HEK293 (cell line): ENCODE results near the gene DCP1B.

Experiments
- GFI1B ChIP-seq: fragments of 450-650 bp; formaldehyde crosslinking; IDR thresholded peaks from 2 replicates; pipeline ENCODE4 v1.5.1; 2016; ENCODE audit warnings: missing biosample characterization, missing genetic modification characterization
- GLIS1 ChIP-seq: fragments of 450-650 bp; formaldehyde crosslinking; IDR thresholded peaks from 2 replicates; pipeline ENCODE4 v1.5.1; 2016; ENCODE audit warnings: missing biosample characterization, missing genetic modification characterization
- GLIS2 ChIP-seq: fragments of 450-650 bp; formaldehyde crosslinking; IDR thresholded peaks from 2 replicates; pipeline ENCODE4 v1.5.1; 2016; ENCODE audit warnings: missing biosample characterization, missing genetic modification characterization
- KLF8 ChIP-seq: fragments of 450-650 bp; formaldehyde crosslinking; IDR thresholded peaks from 2 replicates; pipeline ENCODE4 v1.5.1; 2016; ENCODE audit warnings: missing biosample characterization, missing genetic modification characterization
- SP2 ChIP-seq: fragments of 450-650 bp; formaldehyde crosslinking; IDR thresholded peaks from 2 replicates; pipeline ENCODE4 v1.5.1; 2016; ENCODE audit warnings: missing biosample characterization, missing genetic modification characterization
- ZBTB1 ChIP-seq: fragments of 450-650 bp; formaldehyde crosslinking; IDR thresholded peaks from 2 replicates; pipeline ENCODE4 v1.5.1; 2016; ENCODE audit warnings: missing biosample characterization, missing genetic modification characterization
- ZBTB10 ChIP-seq: fragments of 450-650 bp; formaldehyde crosslinking; IDR thresholded peaks from 2 replicates; pipeline ENCODE4 v1.5.1; 2016; ENCODE audit warnings: missing biosample characterization, missing genetic modification characterization
- ZBTB7A ChIP-seq: fragments of 450-650 bp; formaldehyde crosslinking; IDR thresholded peaks from 2 replicates; pipeline ENCODE4 v1.5.1; 2016; ENCODE audit warnings: low read depth, missing biosample characterization, missing genetic modification characterization
- ZBTB8A ChIP-seq: fragments of 450-650 bp; formaldehyde crosslinking; IDR thresholded peaks from 2 replicates; pipeline ENCODE4 v1.5.1; 2016; ENCODE audit warnings: missing biosample characterization, missing genetic modification characterization
- ZFP37 ChIP-seq: fragments of 450-650 bp; formaldehyde crosslinking; IDR thresholded peaks from 2 replicates; pipeline ENCODE4 v1.5.1; 2016; ENCODE audit warnings: missing biosample characterization, missing genetic modification characterization
- ZNF121 ChIP-seq: fragments of 450-650 bp; formaldehyde crosslinking; IDR thresholded peaks from 2 replicates; pipeline ENCODE4 v1.5.1; 2016; ENCODE audit warnings: missing biosample characterization, missing genetic modification characterization
- ZNF341 ChIP-seq: fragments of 450-650 bp; formaldehyde crosslinking; IDR thresholded peaks from 2 replicates; pipeline ENCODE4; 2016; ENCODE audit warnings: low read depth, missing biosample characterization, missing genetic modification characterization
- ZNF366 ChIP-seq: fragments of 450-650 bp; formaldehyde crosslinking; conservative IDR thresholded peaks from 2 replicates; pipeline ENCODE4 v1.5.1; 2016; ENCODE audit warnings: missing biosample characterization, missing genetic modification characterization
- ZNF37A ChIP-seq: fragments of 450-650 bp; IDR thresholded peaks from 2 replicates; pipeline ENCODE4 v1.5.1; 2018; ENCODE audit warnings: missing biosample characterization, missing genetic modification characterization
- ZNF426 ChIP-seq: fragments of 450-650 bp; formaldehyde crosslinking; IDR thresholded peaks from 2 replicates; pipeline ENCODE4 v1.5.1; 2017; ENCODE audit warnings: missing biosample characterization, missing genetic modification characterization, mild to moderate bottlenecking, inconsistent platforms, moderate library complexity
- ZNF530 ChIP-seq: fragments of 450-650 bp; formaldehyde crosslinking; IDR thresholded peaks from 2 replicates; pipeline ENCODE4 v1.5.1; 2016; ENCODE audit warnings: low read depth, missing biosample characterization, missing genetic modification characterization
- ZNF600 ChIP-seq: fragments of 450-650 bp; formaldehyde crosslinking; IDR thresholded peaks from 2 replicates; pipeline ENCODE4 v1.5.1; 2016; ENCODE audit warnings: missing biosample characterization, missing genetic modification characterization
- ZNF624 ChIP-seq: fragments of 450-650 bp; formaldehyde crosslinking; IDR thresholded peaks from 2 replicates; pipeline ENCODE4 v1.5.1; 2017; ENCODE audit warnings: missing biosample characterization, missing genetic modification characterization
- ZNF626 ChIP-seq: fragments of 450-650 bp; sonication (Bioruptor Pico); formaldehyde crosslinking; IDR thresholded peaks from 2 replicates; pipeline ENCODE4 v1.5.1; 2018; ENCODE audit warnings: missing biosample characterization, missing genetic modification characterization, inconsistent platforms
- ZSCAN23 ChIP-seq: fragments of 450-650 bp; formaldehyde crosslinking; IDR thresholded peaks from 2 replicates; pipeline ENCODE4 v1.5.1; 2016; ENCODE audit warnings: missing biosample characterization, missing genetic modification characterization
- ZXDB ChIP-seq: fragments of 450-650 bp; formaldehyde crosslinking; IDR thresholded peaks from 2 replicates; pipeline ENCODE4 v1.5.1; 2016; ENCODE audit warnings: missing biosample characterization, missing genetic modification characterization
- TF ChIP-seq, protein P1 (sequence below): fragments of 450-650 bp; formaldehyde crosslinking; IDR thresholded peaks from 2 replicates; pipeline ENCODE4 v1.5.1; 2017; ENCODE audit warnings: missing biosample characterization, mild to moderate bottlenecking, missing genetic modification characterization, moderate library complexity
- TF ChIP-seq, protein P2 (sequence below): fragments of 450-650 bp; formaldehyde crosslinking; IDR thresholded peaks from 2 replicates; pipeline ENCODE4 v1.5.1; 2017; ENCODE audit warnings: missing biosample characterization, missing genetic modification characterization
- TF ChIP-seq, protein P3 (sequence below): fragments of 450-650 bp; formaldehyde crosslinking; IDR thresholded peaks from 2 replicates; pipeline ENCODE4 v1.5.1; 2016; ENCODE audit warnings: missing biosample characterization, missing genetic modification characterization
- TF ChIP-seq, protein P4 (sequence below): fragments of 450-650 bp; formaldehyde crosslinking; IDR thresholded peaks from 2 replicates; pipeline ENCODE4 v1.5.1; 2016; ENCODE audit warnings: missing biosample characterization, missing genetic modification characterization, borderline replicate concordance
- TF ChIP-seq, protein P5 (sequence below): fragments of 450-650 bp; formaldehyde crosslinking; IDR thresholded peaks from 2 replicates; pipeline ENCODE4 v1.5.1; 2016; ENCODE audit warnings: missing biosample characterization, missing genetic modification characterization
- TF ChIP-seq, protein P6 (sequence below): fragments of 450-650 bp; formaldehyde crosslinking; IDR thresholded peaks from 2 replicates; pipeline ENCODE4 v1.5.1; 2016; ENCODE audit warnings: missing biosample characterization, missing genetic modification characterization

The DCP1B gene

GRCh38 chr12:2004113-2004929 is at the start of gene DCP1B (continued):
- no peak; the same call in 1 of the 2 replicates for TF ChIP-seq ZBTB1 (tag by site-specific recombination)
- peak; percentile 91 for TF ChIP-seq ZBTB10
- TF ChIP-seq KLF8 (tag by site-specific recombination): peak; percentile 97
- TF ChIP-seq, protein P1, sequence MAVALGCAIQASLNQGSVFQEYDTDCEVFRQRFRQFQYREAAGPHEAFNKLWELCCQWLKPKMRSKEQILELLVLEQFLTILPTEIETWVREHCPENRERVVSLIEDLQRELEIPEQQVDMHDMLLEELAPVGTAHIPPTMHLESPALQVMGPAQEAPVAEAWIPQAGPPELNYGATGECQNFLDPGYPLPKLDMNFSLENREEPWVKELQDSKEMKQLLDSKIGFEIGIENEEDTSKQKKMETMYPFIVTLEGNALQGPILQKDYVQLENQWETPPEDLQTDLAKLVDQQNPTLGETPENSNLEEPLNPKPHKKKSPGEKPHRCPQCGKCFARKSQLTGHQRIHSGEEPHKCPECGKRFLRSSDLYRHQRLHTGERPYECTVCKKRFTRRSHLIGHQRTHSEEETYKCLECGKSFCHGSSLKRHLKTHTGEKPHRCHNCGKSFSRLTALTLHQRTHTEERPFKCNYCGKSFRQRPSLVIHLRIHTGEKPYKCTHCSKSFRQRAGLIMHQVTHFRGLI (tag by site-specific recombination): no peak
- TF ChIP-seq, protein P2, sequence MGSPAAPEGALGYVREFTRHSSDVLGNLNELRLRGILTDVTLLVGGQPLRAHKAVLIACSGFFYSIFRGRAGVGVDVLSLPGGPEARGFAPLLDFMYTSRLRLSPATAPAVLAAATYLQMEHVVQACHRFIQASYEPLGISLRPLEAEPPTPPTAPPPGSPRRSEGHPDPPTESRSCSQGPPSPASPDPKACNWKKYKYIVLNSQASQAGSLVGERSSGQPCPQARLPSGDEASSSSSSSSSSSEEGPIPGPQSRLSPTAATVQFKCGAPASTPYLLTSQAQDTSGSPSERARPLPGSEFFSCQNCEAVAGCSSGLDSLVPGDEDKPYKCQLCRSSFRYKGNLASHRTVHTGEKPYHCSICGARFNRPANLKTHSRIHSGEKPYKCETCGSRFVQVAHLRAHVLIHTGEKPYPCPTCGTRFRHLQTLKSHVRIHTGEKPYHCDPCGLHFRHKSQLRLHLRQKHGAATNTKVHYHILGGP (tag by site-specific recombination): no peak
- peak; percentile 95 for TF ChIP-seq ZXDB (tag by site-specific recombination)
- peak; percentile 98 for TF ChIP-seq GLIS2 (tag by site-specific recombination)
- TF ChIP-seq ZNF426: no peak
- TF ChIP-seq ZNF600: peak; percentile 86
- TF ChIP-seq ZNF530 (tag by site-specific recombination): no peak
- TF ChIP-seq GFI1B (tag by site-specific recombination): 0 out of 2 replicates have a peak, but pooled peaks have one; percentile 8
- TF ChIP-seq GLIS1 (tag by site-specific recombination): peak; percentile 96
- TF ChIP-seq, protein P3, sequence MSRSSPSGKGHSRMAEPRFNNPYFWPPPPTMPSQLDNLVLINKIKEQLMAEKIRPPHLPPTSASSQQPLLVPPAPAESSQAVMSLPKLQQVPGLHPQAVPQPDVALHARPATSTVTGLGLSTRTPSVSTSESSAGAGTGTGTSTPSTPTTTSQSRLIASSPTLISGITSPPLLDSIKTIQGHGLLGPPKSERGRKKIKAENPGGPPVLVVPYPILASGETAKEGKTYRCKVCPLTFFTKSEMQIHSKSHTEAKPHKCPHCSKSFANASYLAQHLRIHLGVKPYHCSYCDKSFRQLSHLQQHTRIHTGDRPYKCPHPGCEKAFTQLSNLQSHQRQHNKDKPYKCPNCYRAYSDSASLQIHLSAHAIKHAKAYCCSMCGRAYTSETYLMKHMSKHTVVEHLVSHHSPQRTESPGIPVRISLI (tag by site-specific recombination): peak; percentile 99
- peak; percentile 82 for TF ChIP-seq ZBTB8A (tag by site-specific recombination)
- TF ChIP-seq, protein P4, sequence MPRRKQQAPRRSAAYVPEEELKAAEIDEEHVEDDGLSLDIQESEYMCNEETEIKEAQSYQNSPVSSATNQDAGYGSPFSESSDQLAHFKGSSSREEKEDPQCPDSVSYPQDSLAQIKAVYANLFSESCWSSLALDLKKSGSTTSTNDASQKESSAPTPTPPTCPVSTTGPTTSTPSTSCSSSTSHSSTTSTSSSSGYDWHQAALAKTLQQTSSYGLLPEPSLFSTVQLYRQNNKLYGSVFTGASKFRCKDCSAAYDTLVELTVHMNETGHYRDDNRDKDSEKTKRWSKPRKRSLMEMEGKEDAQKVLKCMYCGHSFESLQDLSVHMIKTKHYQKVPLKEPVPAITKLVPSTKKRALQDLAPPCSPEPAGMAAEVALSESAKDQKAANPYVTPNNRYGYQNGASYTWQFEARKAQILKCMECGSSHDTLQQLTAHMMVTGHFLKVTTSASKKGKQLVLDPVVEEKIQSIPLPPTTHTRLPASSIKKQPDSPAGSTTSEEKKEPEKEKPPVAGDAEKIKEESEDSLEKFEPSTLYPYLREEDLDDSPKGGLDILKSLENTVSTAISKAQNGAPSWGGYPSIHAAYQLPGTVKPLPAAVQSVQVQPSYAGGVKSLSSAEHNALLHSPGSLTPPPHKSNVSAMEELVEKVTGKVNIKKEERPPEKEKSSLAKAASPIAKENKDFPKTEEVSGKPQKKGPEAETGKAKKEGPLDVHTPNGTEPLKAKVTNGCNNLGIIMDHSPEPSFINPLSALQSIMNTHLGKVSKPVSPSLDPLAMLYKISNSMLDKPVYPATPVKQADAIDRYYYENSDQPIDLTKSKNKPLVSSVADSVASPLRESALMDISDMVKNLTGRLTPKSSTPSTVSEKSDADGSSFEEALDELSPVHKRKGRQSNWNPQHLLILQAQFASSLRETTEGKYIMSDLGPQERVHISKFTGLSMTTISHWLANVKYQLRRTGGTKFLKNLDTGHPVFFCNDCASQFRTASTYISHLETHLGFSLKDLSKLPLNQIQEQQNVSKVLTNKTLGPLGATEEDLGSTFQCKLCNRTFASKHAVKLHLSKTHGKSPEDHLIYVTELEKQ (tag by site-specific recombination): peak; percentile 19; the same call in 1 of the 2 replicates
- peak; percentile 94 for TF ChIP-seq ZNF366 (tag by site-specific recombination)
- TF ChIP-seq ZNF341 (tag by site-specific recombination): peak; percentile 53; the same call in 1 of the 2 replicates
- TF ChIP-seq SP2 (tag by site-specific recombination): peak; percentile 69
- TF ChIP-seq ZBTB7A (tag by site-specific recombination): peak; percentile 67
- no peak for TF ChIP-seq ZNF624 (tag by site-specific recombination)
- TF ChIP-seq, protein P5, sequence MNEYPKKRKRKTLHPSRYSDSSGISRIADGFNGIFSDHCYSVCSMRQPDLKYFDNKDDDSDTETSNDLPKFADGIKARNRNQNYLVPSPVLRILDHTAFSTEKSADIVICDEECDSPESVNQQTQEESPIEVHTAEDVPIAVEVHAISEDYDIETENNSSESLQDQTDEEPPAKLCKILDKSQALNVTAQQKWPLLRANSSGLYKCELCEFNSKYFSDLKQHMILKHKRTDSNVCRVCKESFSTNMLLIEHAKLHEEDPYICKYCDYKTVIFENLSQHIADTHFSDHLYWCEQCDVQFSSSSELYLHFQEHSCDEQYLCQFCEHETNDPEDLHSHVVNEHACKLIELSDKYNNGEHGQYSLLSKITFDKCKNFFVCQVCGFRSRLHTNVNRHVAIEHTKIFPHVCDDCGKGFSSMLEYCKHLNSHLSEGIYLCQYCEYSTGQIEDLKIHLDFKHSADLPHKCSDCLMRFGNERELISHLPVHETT (tag by site-specific recombination): peak; percentile 86; the same call in 1 of the 2 replicates
- TF ChIP-seq ZNF37A: no peak
- peak; percentile 66 for TF ChIP-seq ZNF121 (tag by site-specific recombination)
- 0 out of 2 replicates have a peak, but pooled peaks have one; percentile 77 for TF ChIP-seq ZSCAN23 (tag by site-specific recombination)
- peak; percentile 95 for TF ChIP-seq ZFP37 (tag by site-specific recombination)
- TF ChIP-seq, protein P6, sequence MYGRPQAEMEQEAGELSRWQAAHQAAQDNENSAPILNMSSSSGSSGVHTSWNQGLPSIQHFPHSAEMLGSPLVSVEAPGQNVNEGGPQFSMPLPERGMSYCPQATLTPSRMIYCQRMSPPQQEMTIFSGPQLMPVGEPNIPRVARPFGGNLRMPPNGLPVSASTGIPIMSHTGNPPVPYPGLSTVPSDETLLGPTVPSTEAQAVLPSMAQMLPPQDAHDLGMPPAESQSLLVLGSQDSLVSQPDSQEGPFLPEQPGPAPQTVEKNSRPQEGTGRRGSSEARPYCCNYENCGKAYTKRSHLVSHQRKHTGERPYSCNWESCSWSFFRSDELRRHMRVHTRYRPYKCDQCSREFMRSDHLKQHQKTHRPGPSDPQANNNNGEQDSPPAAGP: peak; percentile 91
- no peak for TF ChIP-seq ZNF626
